IgD-negative memory B cell (primary cell): Measurements from ENCODE around the gene DLG1. TPM values are rescaled to one million over a fixed set of nuclear protein-coding genes. Genes with fewer than 3 reads are reported as not detected.

Experiments used
- H3K27ac Mint-ChIP-seq, 3 donors: one replicate each; pipeline ENCODE4 v1.8.0; 2020 to 2022; ENCODE audit warnings: mild to moderate bottlenecking in 3 of 3, mixed read lengths in 3 of 3, moderate library complexity in 1 of 3
- H3K27me3 Mint-ChIP-seq: one replicate; pipeline ENCODE4 v1.8.0; 2021; ENCODE audit warnings: mixed read lengths
- H3K36me3 Mint-ChIP-seq: one replicate; pipeline ENCODE4 v1.8.0; 2020; ENCODE audit warnings: mild to moderate bottlenecking, mixed read lengths
- H3K4me1 Mint-ChIP-seq, 3 donors: one replicate each; pipeline ENCODE4 v1.8.0; 2020 to 2022; ENCODE audit warnings: mixed read lengths in 3 of 3, mild to moderate bottlenecking in 1 of 3
- H3K4me3 Mint-ChIP-seq, 4 donors: one replicate each; pipeline ENCODE4 v1.8.0; 2020 to 2022; ENCODE audit warnings: mild to moderate bottlenecking in 4 of 4, mixed read lengths in 4 of 4, moderate library complexity in 3 of 4
- H3K9me3 Mint-ChIP-seq, 3 donors: one replicate each; pipeline ENCODE4 v1.8.0; 2020 to 2021; ENCODE audit warnings: mixed read lengths in 3 of 3, mild to moderate bottlenecking in 1 of 3
- polyA plus RNA-seq: library from polyadenylated mRNA; unstranded; fragments of 300-500 nt; fragmentation: Illumina TruSeq; gene quantifications from one replicate; pipeline ENCODE4 v1.2.3, GENCODE V29; 2021

Gene DLG1
- polyA plus RNA-seq, 1 donor from 2014 or later, result 28.6 TPM

DNA sequence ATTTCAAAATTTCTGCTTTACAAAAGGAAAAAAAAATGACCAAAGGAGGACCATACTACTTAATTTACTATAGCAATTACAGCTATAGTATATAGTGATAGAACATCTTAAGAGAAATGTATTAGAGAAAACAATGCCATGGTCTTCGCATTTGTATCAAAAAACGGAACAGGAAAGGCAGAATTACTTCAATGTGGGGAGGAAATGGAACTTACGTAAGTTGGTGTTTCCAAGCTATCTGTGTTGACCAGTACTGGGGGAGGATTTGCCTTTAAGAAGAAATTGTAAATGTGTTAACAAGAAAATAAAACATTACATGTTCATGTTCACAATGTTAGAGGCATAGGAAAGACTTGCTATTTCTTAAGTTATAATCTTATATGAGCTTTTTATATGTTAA, 148.9 kb downstream of the DLG1 start:
- peaks cover 0 to 2% (median 0%) of the 10 kb centered on the region in 3 donors for H3K9me3 Mint-ChIP-seq

DNA sequence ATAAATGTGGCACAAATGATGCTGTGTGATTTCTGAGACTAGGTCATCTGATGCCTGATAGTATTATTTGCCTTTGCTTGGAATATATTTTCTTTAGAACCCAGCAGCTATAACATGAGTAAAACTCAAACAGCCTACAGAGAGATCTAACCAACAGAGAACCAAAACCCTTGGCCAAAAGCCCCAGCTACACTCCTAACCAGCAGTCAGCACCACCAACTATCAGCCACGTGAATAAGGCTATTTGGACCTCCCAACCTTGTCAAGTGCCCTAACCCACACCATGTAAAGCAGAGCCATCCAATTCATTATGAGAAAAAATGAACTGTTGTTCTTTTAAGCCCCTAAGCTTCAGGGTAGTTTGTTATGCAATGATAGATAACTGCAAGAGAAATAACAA, 154.2 kb downstream of the DLG1 start:
- Mint-ChIP-seq H3K9me3 (peaks cover 0 to 2% (median 0%) of the 10 kb centered on the region in 3 donors), H3K36me3 (peaks cover 13% of the 10 kb centered on the region), H3K27ac (peak overlapping the region in 2 of 3 donors; percentile 9 to 52), H3K27me3 (no peaks in the 10 kb centered on the region), H3K4me3 (no peak overlapping the region), H3K4me1 (peaks cover 5 to 13% (median 12%) of the 10 kb centered on the region in 3 donors)

More for the DNA sequence above, 148.9 kb downstream of the DLG1 start:
- Mint-ChIP-seq H3K27ac (no peak overlapping the region), H3K4me3 (no peak overlapping the region), H3K4me1 (peaks cover 0 to 6% (median 2%) of the 10 kb centered on the region in 3 donors), H3K27me3 (no peaks in the 10 kb centered on the region), H3K36me3 (peaks cover 13% of the 10 kb centered on the region)

DNA sequence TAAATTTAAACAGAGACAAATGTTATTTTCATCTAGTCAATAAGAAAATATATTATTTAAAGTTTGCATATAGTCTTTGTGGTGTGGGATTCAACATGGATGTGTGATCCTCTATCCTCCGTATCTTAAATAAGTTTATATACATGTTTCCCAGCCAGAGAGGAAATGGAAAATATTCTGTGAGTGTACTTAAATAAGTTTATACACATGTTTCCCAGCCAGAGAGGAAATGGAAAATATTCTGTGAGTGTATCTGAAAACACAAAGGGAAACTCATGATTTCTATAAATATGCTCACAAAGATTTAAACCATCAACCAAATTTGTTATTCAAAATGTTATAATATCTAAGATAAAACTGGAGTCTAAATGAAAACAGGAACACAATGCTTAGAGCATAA, 158.8 kb downstream of the DLG1 start:
- H3K27ac Mint-ChIP-seq, result peak overlapping the region in 1 of 3 donors; percentile 32
- H3K36me3 Mint-ChIP-seq, result peaks cover 24% of the 10 kb centered on the region
- H3K9me3 Mint-ChIP-seq, result peaks cover 4 to 9% (median 5%) of the 10 kb centered on the region in 3 donors
- H3K4me1 Mint-ChIP-seq, result peaks cover 5 to 15% (median 13%) of the 10 kb centered on the region in 3 donors
- no peak overlapping the region for H3K4me3 Mint-ChIP-seq
- no peaks in the 10 kb centered on the region for H3K27me3 Mint-ChIP-seq

DNA sequence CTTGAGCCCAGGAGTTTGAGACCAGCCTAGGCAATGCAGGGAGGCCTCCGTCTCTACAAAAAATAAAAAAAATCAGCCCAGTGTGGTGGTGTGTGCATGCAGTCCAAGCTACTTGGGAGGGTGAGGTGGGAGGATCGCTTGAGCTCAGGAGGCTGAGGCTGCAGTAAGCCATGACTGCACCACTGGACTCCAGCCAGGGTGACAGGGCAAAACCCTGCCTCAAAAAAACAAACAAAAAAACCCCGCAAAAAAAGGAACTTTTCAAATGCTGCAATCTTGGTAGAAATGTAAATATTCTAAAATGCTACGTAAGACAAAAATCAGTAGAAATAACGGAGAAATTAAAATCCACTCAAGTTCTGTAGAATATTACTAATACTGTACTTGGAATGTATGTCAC, 160.7 kb downstream of the DLG1 start:
- H3K27me3 Mint-ChIP-seq, result no peaks in the 10 kb centered on the region
- H3K27ac Mint-ChIP-seq, result no peak overlapping the region
- H3K9me3 Mint-ChIP-seq, result peaks cover 4 to 9% (median 5%) of the 10 kb centered on the region in 3 donors
- no peak overlapping the region for H3K4me3 Mint-ChIP-seq
- H3K4me1 Mint-ChIP-seq, result peaks cover 3 to 13% (median 5%) of the 10 kb centered on the region in 3 donors
- peaks cover 30% of the 10 kb centered on the region for H3K36me3 Mint-ChIP-seq

DNA sequence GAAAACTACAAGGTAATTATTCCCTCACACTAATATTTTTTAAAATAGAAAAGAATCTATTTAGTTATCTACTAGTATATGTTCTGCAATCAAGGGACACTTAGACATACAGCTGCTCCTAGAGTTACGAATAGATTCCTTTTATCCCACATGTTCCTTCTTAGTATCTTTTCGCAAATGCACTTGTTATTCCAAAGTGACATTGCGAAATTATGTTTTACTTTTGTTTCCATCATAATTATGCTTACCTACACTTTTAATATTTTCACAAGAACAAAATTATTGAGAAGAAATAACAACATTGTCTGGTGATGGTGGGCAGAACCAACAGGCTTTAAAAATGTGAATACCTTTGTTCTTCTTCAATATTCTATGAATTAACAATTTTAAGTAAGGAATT, 161.7 kb downstream of the DLG1 start:
- H3K9me3 Mint-ChIP-seq, result peaks cover 4 to 9% (median 5%) of the 10 kb centered on the region in 3 donors
- peaks cover 0 to 13% (median 5%) of the 10 kb centered on the region in 3 donors for H3K4me1 Mint-ChIP-seq
- H3K27ac Mint-ChIP-seq, result no peak overlapping the region
- H3K36me3 Mint-ChIP-seq, result peaks cover 34% of the 10 kb centered on the region
- H3K4me3 Mint-ChIP-seq, result no peak overlapping the region
- no peaks in the 10 kb centered on the region for H3K27me3 Mint-ChIP-seq

DNA sequence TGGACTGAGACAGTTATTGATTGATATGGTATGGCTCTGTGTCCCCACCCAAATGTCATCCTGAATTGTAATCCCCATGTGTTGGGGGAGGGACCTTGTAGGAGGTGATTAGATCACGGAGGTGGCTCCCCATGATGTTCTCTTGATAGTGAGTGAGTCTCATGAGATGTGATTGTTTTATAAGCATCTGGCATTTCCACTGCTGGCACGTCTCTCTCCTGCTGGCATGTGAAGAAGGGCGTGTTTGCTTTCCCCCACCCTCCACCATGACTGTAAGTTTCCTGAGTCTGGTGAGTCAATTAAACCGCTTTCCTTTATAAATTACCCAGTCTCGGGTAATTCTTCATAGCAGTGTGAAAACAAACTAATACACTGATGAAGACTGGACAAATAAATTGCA, 163.2 kb downstream of the DLG1 start:
- Mint-ChIP-seq H3K27me3 (no peaks in the 10 kb centered on the region), H3K4me3 (peak overlapping the region in 1 of 4 donors; percentile 32), H3K36me3 (peaks cover 34% of the 10 kb centered on the region), H3K9me3 (peaks cover 4 to 9% (median 5%) of the 10 kb centered on the region in 3 donors), H3K4me1 (peaks cover 0 to 13% (median 5%) of the 10 kb centered on the region in 3 donors), H3K27ac (peak overlapping the region in 1 of 3 donors; percentile 67)

DNA sequence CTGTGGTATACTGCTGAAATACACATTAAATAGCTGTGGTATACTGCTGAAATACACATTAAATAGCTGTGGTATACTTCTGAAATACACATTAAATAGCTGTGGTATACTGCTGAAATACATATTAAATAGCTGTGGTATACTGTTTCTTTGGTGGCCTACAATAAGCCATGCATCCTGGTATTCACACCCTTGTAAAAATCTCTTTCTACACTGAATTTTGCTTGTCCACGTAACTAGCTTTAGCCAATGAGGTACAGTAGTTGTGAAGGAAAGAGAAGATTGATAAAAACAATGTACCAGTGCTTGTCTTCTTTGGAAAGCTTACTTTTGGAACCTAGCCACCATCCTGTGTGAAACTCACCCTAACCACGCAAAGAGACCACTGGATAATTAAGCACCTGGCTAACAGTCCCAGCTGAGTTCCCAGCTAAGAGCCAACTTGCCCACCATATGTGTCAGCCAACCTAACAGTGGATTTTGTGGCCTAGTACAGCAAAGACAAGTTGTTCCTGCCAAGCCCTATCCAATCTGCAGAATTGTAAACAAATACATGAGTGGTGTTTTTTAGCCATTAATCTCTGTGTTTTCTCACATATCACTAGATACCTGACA, 165.4 kb downstream of the DLG1 start:
- H3K27me3 Mint-ChIP-seq, result no peaks in the 10 kb centered on the region
- H3K4me1 Mint-ChIP-seq, result peaks cover 0 to 4% (median 1%) of the 10 kb centered on the region in 3 donors
- peaks cover 38% of the 10 kb centered on the region for H3K36me3 Mint-ChIP-seq
- no peak overlapping the region for H3K4me3 Mint-ChIP-seq
- no peak overlapping the region for H3K27ac Mint-ChIP-seq
- H3K9me3 Mint-ChIP-seq, result peaks cover 4 to 9% (median 5%) of the 10 kb centered on the region in 3 donors

DNA sequence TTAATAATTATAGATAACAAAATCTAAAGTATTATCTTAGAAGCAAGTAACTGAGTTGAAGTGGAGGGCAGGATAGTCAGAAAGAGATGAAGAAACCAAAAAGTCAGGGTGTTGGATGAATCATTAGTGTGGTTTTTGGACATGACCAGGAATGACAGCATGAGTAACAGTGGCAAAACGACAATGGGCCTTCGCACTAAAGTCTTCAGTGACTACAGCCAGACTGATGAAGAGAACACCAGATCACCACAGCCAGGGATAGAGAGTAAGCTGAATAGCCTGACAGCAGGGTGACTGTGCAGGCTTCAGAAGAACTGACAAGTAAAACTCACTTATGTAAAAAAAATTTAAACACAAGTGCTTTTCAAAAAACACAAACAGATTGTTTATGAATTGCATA, 172.8 kb downstream of the DLG1 start:
- H3K9me3 Mint-ChIP-seq, result no peaks in the 10 kb centered on the region

DNA sequence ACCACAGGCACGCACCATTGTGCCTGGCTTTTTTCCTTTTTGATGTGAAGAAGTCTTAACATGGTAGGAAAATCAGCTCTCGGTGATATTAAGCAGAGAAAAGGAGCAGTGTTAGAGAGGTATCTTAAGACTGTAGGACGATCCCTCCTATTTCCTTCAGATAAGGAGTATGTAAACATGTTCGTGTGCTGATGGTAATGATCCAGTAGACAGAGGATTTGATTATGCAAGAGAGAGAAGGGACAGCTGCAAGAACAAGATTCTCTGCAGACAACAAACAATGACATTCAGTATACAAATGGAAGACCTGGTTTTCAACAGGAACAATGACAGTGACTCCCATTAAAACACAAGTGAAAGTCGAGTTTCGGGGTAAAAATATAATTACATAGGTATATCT, 173.7 kb downstream of the DLG1 start:
- Mint-ChIP-seq H3K27me3 (no peaks in the 10 kb centered on the region), H3K9me3 (no peaks in the 10 kb centered on the region), H3K36me3 (peaks cover 20% of the 10 kb centered on the region), H3K4me1 (no peaks in the 10 kb centered on the region), H3K27ac (peak overlapping the region in 1 of 3 donors; percentile 83), H3K4me3 (no peak overlapping the region)

More for the DNA sequence above, 172.8 kb downstream of the DLG1 start:
- peaks cover 20% of the 10 kb centered on the region for H3K36me3 Mint-ChIP-seq
- H3K27me3 Mint-ChIP-seq, result no peaks in the 10 kb centered on the region
- H3K4me1 Mint-ChIP-seq, result no peaks in the 10 kb centered on the region
- no peak overlapping the region for H3K4me3 Mint-ChIP-seq
- H3K27ac Mint-ChIP-seq, result no peak overlapping the region

DNA sequence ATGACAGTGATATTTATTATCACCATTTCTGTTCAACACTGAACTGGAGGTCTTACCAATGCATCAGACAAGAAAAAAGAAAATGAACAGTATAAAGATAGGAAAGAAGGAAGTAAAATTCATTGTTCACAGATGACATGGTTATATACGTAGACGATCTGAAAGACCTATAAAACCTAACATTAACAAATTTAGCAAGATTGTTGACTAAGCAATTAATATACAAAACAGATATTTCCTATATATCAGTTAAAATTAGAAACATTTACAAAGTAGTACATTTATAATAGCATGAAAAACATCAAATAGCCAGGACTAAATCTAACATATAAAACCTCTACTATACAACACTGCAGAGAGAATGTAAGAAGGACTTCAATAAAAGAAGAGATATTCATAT, 176.0 kb downstream of the DLG1 start:
- Mint-ChIP-seq H3K36me3 (peaks cover 16% of the 10 kb centered on the region), H3K4me3 (no peak overlapping the region), H3K9me3 (no peaks in the 10 kb centered on the region), H3K27ac (no peak overlapping the region), H3K4me1 (peaks cover 0 to 2% (median 0%) of the 10 kb centered on the region in 3 donors), H3K27me3 (no peaks in the 10 kb centered on the region)

DNA sequence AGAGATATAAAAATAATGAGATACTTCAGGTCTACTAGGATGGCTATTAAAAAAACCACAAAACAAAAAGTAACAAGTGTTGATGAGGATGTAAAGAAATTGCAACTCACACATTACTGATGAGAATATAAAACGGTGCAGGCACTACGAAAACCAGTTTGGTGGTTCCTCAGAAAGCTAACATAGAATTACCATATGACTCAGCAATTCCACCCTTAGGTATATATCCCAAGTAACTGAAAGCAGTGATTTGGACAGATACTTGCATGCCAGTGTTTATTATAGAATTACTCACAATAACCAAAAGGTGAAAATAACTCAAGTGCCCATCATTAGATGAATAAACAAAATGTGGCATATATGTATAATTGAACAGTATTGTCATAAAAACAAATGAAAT, 181.3 kb downstream of the DLG1 start:
- no peaks in the 10 kb centered on the region for H3K9me3 Mint-ChIP-seq
- peaks cover 14% of the 10 kb centered on the region for H3K36me3 Mint-ChIP-seq
- H3K27me3 Mint-ChIP-seq, result no peaks in the 10 kb centered on the region
- peaks cover 0 to 2% (median 0%) of the 10 kb centered on the region in 3 donors for H3K4me1 Mint-ChIP-seq
- H3K4me3 Mint-ChIP-seq, result no peak overlapping the region
- H3K27ac Mint-ChIP-seq, result no peak overlapping the region

DNA sequence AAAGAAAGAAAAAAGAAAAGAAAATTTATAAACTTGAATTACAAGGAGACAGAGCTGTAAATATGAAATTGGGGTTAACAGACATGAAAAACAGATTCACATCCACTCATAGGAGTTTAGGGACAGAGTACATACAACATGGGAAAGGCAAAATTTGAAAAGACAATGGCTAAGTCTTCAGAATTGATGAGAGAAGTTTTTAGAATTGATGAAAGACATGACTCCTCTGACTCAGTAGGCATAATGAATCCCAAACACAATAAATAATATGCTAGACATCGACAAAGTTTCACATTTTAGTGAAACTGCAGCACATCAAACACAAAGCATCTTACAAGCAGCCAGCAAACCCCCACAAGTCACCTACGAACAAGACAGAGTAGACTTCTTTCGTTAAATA, 184.4 kb downstream of the DLG1 start:
- Mint-ChIP-seq H3K4me1 (peaks cover 0 to 4% (median 0%) of the 10 kb centered on the region in 3 donors), H3K36me3 (peaks cover 21% of the 10 kb centered on the region), H3K27me3 (no peaks in the 10 kb centered on the region), H3K27ac (no peak overlapping the region), H3K9me3 (no peaks in the 10 kb centered on the region), H3K4me3 (no peak overlapping the region)

DNA sequence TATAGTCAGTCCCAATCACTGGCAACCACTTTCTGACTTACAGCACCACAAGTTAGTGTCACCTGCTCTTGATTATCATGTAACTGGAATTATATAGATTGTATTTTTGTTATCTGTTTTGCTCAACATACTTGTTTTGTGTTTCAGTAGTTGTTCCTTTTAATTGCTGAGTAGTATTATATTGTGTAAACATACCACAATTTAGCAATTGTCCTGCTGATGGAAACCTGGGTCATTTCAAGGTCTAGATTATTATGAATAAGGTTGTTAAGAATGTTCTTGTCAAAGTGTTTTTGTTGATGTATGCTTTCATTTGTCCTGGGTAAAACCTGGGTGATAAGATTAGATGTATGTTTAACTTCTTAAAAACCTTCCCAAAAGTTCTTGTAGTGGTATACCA, 186.7 kb downstream of the DLG1 start:
- Mint-ChIP-seq H3K27ac (no peak overlapping the region), H3K27me3 (no peaks in the 10 kb centered on the region), H3K4me3 (no peak overlapping the region), H3K9me3 (no peaks in the 10 kb centered on the region), H3K36me3 (peaks cover 19% of the 10 kb centered on the region), H3K4me1 (peaks cover 0 to 2% (median 0%) of the 10 kb centered on the region in 3 donors)

DNA sequence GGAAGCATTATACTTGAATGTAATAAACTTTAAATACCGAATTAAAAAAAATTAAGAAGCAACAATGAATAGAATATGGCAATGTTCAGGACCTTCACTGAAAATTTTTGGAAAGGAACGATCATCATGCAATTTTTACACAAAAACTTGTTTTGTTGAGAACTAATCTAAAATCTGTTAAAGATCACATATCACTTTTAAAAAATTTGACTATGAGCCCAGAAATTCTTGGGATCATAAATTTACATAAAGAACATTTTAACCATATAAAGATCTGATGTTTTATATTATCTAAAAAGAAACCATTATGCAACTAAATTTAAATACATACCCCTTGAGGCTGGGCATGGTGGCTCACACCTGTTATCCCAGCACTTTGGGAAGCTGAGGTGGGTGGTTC, 192.6 kb downstream of the DLG1 start:
- H3K9me3 Mint-ChIP-seq, result no peaks in the 10 kb centered on the region
- peaks cover 0 to 2% (median 0%) of the 10 kb centered on the region in 3 donors for H3K4me1 Mint-ChIP-seq

DNA sequence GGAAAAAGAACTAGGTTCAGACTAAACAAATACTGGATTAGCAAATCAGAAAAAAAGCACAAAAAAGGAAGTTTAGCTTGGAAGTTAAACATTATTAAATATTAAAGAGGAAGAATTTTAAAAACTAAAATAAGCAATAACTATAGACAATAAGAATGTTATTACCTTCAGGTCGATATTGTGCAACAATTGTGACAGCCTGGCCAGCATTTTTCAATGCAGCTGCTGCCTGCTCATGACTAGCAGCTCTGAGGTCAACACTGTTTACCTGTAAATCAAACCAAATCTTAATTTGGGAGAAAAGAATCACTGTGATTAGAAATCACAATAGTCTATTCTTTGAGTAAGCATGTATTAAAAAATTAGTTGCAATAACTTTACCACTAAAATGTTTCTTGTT, 193.7 kb downstream of the DLG1 start:
- H3K4me1 Mint-ChIP-seq, result no peaks in the 10 kb centered on the region
- no peaks in the 10 kb centered on the region for H3K9me3 Mint-ChIP-seq
- H3K27ac Mint-ChIP-seq, result no peak overlapping the region
- H3K4me3 Mint-ChIP-seq, result no peak overlapping the region
- peaks cover 12% of the 10 kb centered on the region for H3K36me3 Mint-ChIP-seq
- no peaks in the 10 kb centered on the region for H3K27me3 Mint-ChIP-seq

More for the DNA sequence above, 192.6 kb downstream of the DLG1 start:
- no peak overlapping the region for H3K4me3 Mint-ChIP-seq
- no peaks in the 10 kb centered on the region for H3K27me3 Mint-ChIP-seq
- no peak overlapping the region for H3K27ac Mint-ChIP-seq
- peaks cover 22% of the 10 kb centered on the region for H3K36me3 Mint-ChIP-seq

DNA sequence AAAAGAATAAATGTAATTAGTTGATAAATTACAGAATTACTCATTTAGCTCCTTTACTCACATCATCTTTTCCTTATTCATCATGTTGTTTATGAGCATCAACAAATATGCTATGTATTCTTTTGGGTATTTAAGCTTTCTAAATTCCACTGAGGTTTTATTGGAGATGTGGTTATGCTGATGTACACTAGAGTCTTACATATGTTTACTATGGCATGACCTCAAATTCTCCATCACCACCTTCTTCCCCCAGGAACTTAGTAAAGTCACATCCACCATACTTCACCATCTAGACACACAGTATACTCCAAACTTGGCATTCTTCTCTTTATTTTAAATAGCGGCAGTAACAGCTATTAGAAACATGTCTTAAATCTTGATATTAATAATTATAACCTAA, 194.6 kb downstream of the DLG1 start:
- H3K9me3 Mint-ChIP-seq, result no peaks in the 10 kb centered on the region
- no peaks in the 10 kb centered on the region for H3K4me1 Mint-ChIP-seq
- no peak overlapping the region for H3K4me3 Mint-ChIP-seq
- H3K27ac Mint-ChIP-seq, result no peak overlapping the region
- H3K27me3 Mint-ChIP-seq, result no peaks in the 10 kb centered on the region
- H3K36me3 Mint-ChIP-seq, result peaks cover 12% of the 10 kb centered on the region
